Mesodermal cell (in vitro differentiated cells): Measurements from ENCODE around the gene DEPDC5.
"Not testable (repeated sequence)": the region's sequence is repeated elsewhere in the genome, so short reads cannot be mapped to it uniquely, and the experiment has no call there.

ENCODE experiments used
- H3K27ac ChIP-seq: 2 replicates; pipeline ENCODE4 v1.7.0; 2013; ENCODE audit warnings: mild to moderate bottlenecking, low read depth, low read length, moderate library complexity; ENCODE audit not compliant: severe bottlenecking
- H3K36me3 ChIP-seq: 2 replicates; pipeline ENCODE4 v1.7.1; 2013; ENCODE audit warnings: mild to moderate bottlenecking, low read length, moderate library complexity; ENCODE audit not compliant: control insufficient read depth, insufficient read depth
- H3K4me1 ChIP-seq: one replicate; pipeline ENCODE4 v1.7.1; 2013; ENCODE audit warnings: mild to moderate bottlenecking, low read length; ENCODE audit not compliant: insufficient read depth, control insufficient read depth, poor library complexity, severe bottlenecking
- H3K4me3 ChIP-seq: 2 replicates; pipeline ENCODE4 v1.7.0; 2013; ENCODE audit warnings: low read length, control low read depth, mild to moderate bottlenecking; ENCODE audit not compliant: insufficient read depth, poor library complexity, severe bottlenecking; ENCODE audit errors: extremely low read depth
- H3K9me3 ChIP-seq: 2 replicates; pipeline ENCODE4 v1.7.1; 2013; ENCODE audit warnings: mild to moderate bottlenecking, low read length, moderate library complexity; ENCODE audit not compliant: control insufficient read depth
- WGBS, 2 experiments: methylation state at CpG; one replicate each; pipeline ENCODE4 v1.1.5; 2013; ENCODE audit warnings: missing lambda C conversion rate in 2 of 2; ENCODE audit not compliant: insufficient coverage in 2 of 2; 5-methylcytosine and 5-hydroxymethylcytosine counted together

Gene DEPDC5

DNA sequence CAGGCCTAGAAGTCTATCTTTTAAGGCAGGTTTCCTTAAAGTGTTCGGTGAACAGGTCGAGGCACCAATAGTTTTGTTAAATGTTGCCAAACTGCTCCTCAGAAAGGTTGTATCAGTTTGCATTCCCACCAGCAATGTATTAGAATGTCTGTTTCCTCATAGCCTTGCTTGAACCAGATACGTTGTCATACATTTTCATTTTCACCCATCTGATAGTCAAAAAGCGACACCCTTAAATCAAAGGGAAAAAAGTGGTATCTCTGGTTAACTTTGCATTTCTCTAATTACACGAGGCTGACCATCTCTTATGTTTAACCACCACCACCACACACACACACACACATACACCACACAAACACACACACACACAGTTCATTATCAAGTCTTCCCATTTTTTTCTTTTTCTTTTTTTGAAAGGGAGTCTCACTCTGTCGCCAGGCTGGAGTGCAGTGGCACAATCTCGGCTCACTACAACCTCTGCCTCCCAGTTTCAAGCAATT, 20.2 kb upstream of the DEPDC5 start:
- H3K27ac ChIP-seq = no peak overlapping the region
- peaks cover 6% of the 10 kb centered on the region for H3K4me1 ChIP-seq
- H3K36me3 ChIP-seq = peaks cover 42% of the 10 kb centered on the region
- H3K4me3 ChIP-seq = no peak overlapping the region
- WGBS, 2 experiments = 95 to 97% methylated on average over 5 of the region's 7 CpGs
- H3K9me3 ChIP-seq = no peaks in the 10 kb centered on the region

DNA sequence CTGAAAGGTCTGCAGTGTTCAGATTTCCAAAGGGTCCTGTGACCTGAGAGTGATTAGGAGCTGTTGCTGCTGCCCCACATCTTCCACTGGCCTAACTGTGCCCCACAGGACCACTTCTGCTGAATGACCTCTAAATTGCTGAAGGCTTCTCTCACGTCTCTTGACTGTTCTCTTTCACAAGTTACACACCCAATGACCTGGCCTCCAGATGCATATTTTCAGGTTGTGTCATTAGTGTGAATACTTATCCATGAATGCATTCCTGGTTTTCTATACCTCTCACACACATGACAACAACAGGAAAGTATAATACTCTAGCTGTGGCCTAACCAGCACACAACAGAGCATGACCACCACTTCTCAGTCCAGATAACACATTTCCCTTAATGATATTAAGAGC, 19.3 kb upstream of the DEPDC5 start:
- Histone ChIP-seq H3K4me3 (no peak overlapping the region), H3K4me1 (peaks cover 9% of the 10 kb centered on the region), H3K27ac (peak overlapping the region; percentile 30), H3K9me3 (no peaks in the 10 kb centered on the region), H3K36me3 (peaks cover 51% of the 10 kb centered on the region)
- WGBS, 2 experiments = no CpG with 5 or more reads among the region's 1 CpG

DNA sequence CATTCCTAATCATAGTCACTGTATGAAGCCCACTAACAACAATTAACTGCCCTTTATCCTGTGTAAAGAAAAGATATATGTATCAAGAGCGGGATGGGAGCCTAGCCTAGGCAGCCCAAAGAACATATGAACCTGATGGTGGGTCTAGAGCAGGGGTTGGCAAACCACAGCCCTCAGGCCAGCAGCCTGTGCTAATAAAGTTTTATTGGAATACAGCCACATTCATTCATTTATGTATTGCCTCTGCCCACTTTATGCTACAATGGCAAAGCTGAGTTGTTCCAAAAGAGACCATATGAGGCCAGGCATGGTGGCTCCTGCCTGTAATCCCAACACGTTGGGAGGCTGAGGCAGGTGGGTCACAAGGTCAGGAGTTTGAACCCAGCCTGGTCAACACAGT, 17.4 kb upstream of the DEPDC5 start:
- Histone ChIP-seq H3K4me3 (no peak overlapping the region), H3K4me1 (peaks cover 9% of the 10 kb centered on the region), H3K27ac (no peak overlapping the region), H3K9me3 (no peaks in the 10 kb centered on the region), H3K36me3 (peaks cover 56% of the 10 kb centered on the region)
- WGBS, 2 experiments = 94 to 100% methylated on average over 2 of the region's 2 CpGs

DNA sequence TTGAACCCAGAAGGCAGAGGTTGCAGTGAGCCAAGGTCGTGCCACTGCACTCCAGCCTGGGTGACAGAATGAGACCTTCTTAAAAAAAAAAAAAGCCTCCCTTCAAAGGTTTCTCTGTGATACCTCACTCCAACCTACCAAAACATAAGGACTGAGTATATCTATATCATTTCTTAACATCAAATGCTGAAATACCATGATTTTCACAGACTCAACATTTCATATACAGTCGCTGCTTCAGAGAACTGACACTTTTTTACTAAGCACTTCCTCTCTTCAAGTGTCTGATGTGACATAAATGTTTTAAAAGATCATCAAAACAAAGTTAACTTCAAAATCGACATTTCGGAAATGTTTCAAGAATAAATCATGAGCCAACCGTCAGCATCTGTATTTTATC, 15.9 kb upstream of the DEPDC5 start:
- no peak overlapping the region for H3K4me3 ChIP-seq
- peaks cover 9% of the 10 kb centered on the region for H3K4me1 ChIP-seq
- H3K27ac ChIP-seq = no peak overlapping the region
- 98% methylated on average over 4 to 5 of the region's 5 CpGs for WGBS, 2 experiments
- peaks cover 52% of the 10 kb centered on the region for H3K36me3 ChIP-seq
- no peaks in the 10 kb centered on the region for H3K9me3 ChIP-seq

DNA sequence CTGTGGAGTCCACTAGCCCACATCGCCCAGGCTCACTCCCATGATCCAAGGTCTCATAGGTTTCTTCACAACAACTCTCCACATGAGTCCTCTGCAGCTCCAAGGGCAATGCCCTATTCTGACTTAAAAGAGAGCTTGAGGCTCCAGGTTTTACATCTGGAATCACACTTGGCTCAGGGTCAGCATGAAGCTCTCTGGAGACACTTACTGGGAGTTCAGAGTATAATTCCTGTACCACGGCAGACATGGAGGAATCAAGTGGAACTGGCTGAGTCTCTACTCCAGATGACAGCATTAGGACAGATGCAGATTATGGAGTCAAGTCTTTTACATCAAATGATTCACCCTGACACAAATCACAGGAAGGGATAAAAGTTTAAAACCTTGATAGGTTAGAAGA, 15.3 kb upstream of the DEPDC5 start:
- H3K9me3 ChIP-seq = no peaks in the 10 kb centered on the region
- no peak overlapping the region for H3K27ac ChIP-seq
- 67 to 90% methylated on average over 1 to 2 of the region's 2 CpGs for WGBS, 2 experiments
- peaks cover 55% of the 10 kb centered on the region for H3K36me3 ChIP-seq
- no peak overlapping the region for H3K4me3 ChIP-seq
- peaks cover 9% of the 10 kb centered on the region for H3K4me1 ChIP-seq

DNA sequence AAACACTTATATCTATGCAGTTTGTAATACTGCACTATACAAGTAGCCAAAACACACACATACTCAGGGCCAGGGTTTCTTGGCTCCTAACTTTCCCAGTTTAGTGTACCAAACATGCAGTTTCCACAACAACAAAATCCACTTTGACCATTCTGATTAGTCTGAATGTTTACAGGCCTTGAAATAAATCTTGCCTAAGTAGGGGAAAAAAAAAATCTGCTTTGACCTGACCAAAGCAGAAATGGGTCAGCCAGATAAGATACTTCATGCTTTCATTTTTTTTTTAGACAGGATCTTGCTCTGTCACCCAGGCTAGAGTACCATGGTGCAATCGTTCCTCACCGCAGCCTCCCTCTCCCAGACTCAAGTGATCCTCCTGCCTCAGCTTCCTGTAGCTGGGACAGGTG, 14.0 kb upstream of the DEPDC5 start:
- H3K9me3 ChIP-seq = no peaks in the 10 kb centered on the region
- H3K4me1 ChIP-seq = peaks cover 6% of the 10 kb centered on the region
- H3K27ac ChIP-seq = no peak overlapping the region
- WGBS, 2 experiments = 87 to 96% methylated on average over 2 of the region's 2 CpGs
- peaks cover 47% of the 10 kb centered on the region for H3K36me3 ChIP-seq
- H3K4me3 ChIP-seq = no peak overlapping the region

DNA sequence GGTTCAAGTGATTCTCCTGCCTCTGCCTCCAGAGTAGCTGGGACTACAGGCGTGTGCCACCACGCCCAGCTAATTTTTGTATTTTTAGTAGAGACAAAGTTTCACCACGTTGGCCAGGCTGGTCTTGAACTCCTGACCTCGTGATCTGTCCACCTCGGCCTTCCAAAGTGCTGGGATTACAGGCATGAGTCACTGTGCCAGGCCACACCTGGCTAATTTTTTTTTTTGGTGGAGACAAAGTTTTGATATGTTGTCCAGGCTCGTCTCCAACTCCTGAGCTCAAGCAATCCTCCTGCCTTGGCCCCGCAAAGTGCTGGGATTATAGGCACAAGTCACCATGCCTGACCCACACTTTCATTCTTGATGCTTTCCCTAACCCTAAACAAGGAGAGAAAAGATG, 13.5 kb upstream of the DEPDC5 start:
- H3K4me1 ChIP-seq, H3K27ac ChIP-seq, H3K9me3 ChIP-seq, H3K4me3 ChIP-seq: not testable (repeated sequence)
- H3K36me3 ChIP-seq = peaks cover 49% of the 10 kb centered on the region
- WGBS, 2 experiments = 87 to 92% methylated on average over 3 to 7 of the region's 7 CpGs

DNA sequence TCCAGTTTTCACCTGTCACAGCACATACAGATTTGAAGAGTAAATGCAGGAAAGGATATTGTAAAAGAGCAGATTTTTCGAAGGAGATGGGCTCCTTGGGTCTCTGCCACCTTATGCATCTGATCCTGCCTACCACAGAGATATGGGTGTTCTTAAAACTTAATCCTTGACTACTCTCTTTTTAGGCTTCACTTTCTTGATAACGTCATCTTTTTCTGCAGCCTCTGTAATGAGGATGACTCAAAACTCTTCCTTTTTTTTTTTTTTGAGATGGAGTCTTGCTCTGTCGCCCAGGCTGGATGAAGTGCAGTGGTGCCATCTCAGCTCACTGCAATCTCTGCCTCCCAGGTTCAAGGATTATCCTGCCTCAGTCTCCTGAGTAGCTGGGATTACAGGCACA, 11.7 kb upstream of the DEPDC5 start:
- peaks cover 50% of the 10 kb centered on the region for H3K36me3 ChIP-seq
- peaks cover 3% of the 10 kb centered on the region for H3K4me1 ChIP-seq
- H3K9me3 ChIP-seq = no peaks in the 10 kb centered on the region
- no peak overlapping the region for H3K27ac ChIP-seq
- WGBS, 2 experiments = 100% methylated on average over 1 of the region's 3 CpGs; no CpG with 5 or more reads in 1 of the 2 experiments
- H3K4me3 ChIP-seq = no peak overlapping the region

DNA sequence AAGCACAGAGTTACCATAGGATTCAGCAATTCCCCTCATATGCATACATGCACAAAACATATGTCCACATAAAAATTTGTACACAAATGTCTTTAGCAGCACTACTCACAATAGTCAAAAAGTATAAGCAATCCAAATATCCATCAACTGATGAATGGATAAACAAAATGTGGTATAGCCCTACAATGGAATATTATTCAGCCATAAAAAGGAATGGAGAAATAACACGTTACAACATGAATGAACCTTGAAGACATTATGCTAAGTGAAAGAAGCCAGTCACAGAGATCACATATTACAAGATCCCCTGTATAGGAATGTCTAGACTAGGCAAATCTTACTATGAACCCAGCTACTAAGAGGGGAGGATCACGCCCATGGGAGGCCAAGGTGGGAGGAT, 11.1 kb upstream of the DEPDC5 start:
- H3K4me1 ChIP-seq = peaks cover 3% of the 10 kb centered on the region
- peaks cover 48% of the 10 kb centered on the region for H3K36me3 ChIP-seq
- H3K9me3 ChIP-seq = no peaks in the 10 kb centered on the region
- WGBS, 2 experiments = 100% methylated on average over 1 of the region's 2 CpGs
- H3K4me3 ChIP-seq = no peak overlapping the region
- H3K27ac ChIP-seq = no peak overlapping the region

DNA sequence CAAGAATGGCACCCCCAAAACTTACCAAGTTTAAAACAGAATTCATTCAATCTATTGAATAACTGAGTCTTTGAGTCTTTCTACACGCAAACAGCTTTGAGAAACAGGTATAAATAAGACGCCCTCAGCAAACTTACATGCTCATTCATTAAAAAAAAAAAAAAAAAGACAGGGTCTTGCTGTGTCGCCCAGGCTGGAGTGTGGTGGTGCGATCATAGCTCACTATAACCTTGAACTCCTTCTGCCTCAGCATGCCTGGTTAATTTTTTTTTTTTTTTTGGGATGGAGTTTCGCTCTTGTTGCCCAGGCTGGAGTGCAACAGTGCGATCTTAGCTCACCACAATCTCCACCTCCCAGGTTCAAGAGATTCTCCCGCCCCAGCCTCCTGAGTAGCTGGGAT, 9.9 kb upstream of the DEPDC5 start:
- 100% methylated on average over 2 of the region's 7 CpGs for WGBS, 2 experiments
- H3K4me1 ChIP-seq = peaks cover 9% of the 10 kb centered on the region
- H3K27ac ChIP-seq = no peak overlapping the region
- H3K9me3 ChIP-seq = no peaks in the 10 kb centered on the region
- no peak overlapping the region for H3K4me3 ChIP-seq
- peaks cover 43% of the 10 kb centered on the region for H3K36me3 ChIP-seq

DNA sequence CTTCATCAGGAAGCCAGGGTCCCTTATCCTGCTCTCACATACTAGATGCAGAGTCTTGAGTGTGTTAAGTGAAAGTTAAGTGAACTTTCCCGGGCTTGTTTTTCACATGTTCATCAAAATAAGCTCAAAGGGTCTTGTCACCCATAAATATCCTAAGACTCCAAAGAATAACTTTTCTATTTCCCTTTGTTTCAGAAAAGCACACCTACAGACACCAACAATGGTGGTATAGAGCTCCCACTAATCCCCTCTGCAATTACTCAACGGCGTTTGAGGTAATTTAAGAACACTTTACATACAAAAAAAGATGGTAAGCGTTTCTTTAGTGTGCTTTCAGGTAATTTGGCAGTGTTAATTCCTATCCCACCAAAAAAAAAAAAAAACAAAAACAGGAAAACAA, 6.4 kb upstream of the DEPDC5 start:
- WGBS, 2 experiments = no CpG with 5 or more reads among the region's 4 CpGs
- no peak overlapping the region for H3K27ac ChIP-seq
- no peak overlapping the region for H3K4me3 ChIP-seq

More for the DNA sequence above, 6.4 kb upstream of the DEPDC5 start:
- peaks cover 19% of the 10 kb centered on the region for H3K4me1 ChIP-seq
- peaks cover 28% of the 10 kb centered on the region for H3K36me3 ChIP-seq
- no peaks in the 10 kb centered on the region for H3K9me3 ChIP-seq
